Measurements from ENCODE around the gene FAH.
"Not testable (repeated sequence)": the region's sequence is repeated elsewhere in the genome, so short reads cannot be mapped to it uniquely, and the experiment has no call there.

FAH gene

DNA sequence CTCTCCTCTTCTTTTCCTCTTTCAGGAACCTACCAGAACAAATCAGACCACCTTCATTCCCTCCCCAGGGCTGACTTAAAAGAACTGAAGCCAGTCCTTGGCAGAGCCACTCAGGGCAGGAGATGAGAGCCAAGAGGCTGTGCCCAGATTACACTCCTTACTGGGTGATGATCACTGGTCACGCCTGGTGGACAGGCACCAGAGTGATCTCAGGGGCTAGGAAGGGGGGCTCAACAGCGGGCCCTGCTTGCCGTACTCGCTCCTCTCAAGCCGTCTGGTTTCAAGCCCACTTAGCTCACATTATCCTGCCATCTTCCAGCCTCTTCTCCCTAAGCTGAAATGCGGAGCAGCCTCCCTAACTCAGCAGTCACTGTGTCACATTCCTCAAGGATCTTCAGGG, 1.7 kb upstream of the FAH start:
- no peaks in the 10 kb centered on the region for H3K36me3 ChIP-seq (ENCODE audit: control insufficient read depth, insufficient read depth, low read length)
- H3K9ac ChIP-seq (ENCODE audit: low read length): no peak overlapping the region
- H3K4me1 ChIP-seq (ENCODE audit: control insufficient read depth, insufficient read depth, low read length): peaks cover 30% of the 10 kb centered on the region; the same call in 1 of the 2 replicates
- H3K27me3 ChIP-seq (ENCODE audit: control insufficient read depth, insufficient read depth, low read length): peaks cover 10% of the 10 kb centered on the region
- H3K27ac ChIP-seq (ENCODE audit: low read depth, low read length): no peak overlapping the region
- H3K4me3 ChIP-seq (ENCODE audit: low read depth, low read length): no peak overlapping the region
- no peaks in the 10 kb centered on the region for H3K9me3 ChIP-seq (ENCODE audit: control insufficient read depth, insufficient read depth, low read depth, low read length)

DNA sequence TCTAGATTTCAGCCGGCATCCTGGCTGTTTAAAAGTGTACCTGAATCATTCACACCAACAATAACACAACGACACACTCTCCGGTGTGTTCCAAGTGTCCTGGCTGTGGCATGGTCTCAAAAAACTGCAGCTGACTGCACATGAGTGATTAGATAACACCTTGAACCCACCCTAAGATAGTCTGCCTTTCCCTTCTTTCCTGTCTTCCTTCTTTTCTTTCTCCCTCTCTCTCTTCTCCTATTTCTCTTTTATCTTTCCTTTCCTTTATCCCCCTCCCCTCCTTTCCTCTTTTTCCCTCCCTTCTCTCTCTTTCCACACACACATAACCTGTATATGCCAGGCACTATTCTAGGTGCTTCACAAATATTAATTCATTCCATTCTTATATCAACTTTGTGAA, 1.2 kb upstream of the FAH start:
- Histone ChIP-seq H3K27me3 (ENCODE audit: control insufficient read depth, insufficient read depth, low read length) (peaks cover 10% of the 10 kb centered on the region), H3K4me3 (ENCODE audit: low read depth, low read length) (peak overlapping the region; percentile 67; the same call in 1 of the 2 replicates), H3K4me1 (ENCODE audit: control insufficient read depth, insufficient read depth, low read length) (peaks cover 30% of the 10 kb centered on the region; the same call in 1 of the 2 replicates), H3K27ac (ENCODE audit: low read depth, low read length) (no peak overlapping the region), H3K36me3 (ENCODE audit: control insufficient read depth, insufficient read depth, low read length) (no peaks in the 10 kb centered on the region), H3K9ac (ENCODE audit: low read length) (no peak overlapping the region), H3K9me3 (ENCODE audit: control insufficient read depth, insufficient read depth, low read depth, low read length) (no peaks in the 10 kb centered on the region)

DNA sequence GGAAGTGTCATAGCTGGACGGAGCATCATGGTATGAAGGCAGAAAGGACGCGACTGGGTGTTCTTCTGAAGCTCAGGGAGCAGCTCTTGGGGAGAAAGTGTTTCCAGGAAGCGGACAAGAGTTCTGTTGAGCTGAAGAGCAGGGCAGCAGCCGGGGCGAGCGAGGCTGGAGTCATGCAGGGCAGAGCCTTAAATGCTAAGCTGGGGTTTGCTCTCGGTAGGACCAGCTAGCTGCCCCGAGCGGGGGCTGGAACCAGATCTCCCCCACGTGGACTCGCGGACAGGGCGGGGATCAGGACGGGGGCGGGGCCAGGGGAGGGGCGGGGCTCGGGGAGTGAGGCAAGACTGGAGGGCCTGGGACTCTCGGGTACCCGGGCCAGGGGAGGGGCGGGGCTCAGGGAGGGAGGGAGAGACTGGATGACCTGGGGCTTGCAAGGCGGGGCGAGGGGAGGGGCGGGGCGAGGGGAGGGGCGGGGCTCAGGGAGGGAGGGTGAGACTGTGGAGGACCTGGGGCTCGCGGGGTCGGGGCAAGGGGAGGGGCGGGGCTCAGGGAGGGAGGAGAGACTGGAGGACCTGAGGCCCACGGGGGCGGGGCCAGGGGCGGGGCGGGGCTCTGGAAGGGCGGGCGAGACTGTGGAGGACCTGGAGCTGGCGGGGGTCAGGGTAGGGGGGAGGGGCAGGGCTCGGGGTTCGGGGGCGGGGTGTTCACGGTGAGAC, 461 bp upstream of the FAH start:
- Histone ChIP-seq H3K36me3 (ENCODE audit: control insufficient read depth, insufficient read depth, low read length) (no peaks in the 10 kb centered on the region), H3K9me3 (ENCODE audit: control insufficient read depth, insufficient read depth, low read depth, low read length) (no peaks in the 10 kb centered on the region), H3K27me3 (ENCODE audit: control insufficient read depth, insufficient read depth, low read length) (peaks cover 10% of the 10 kb centered on the region), H3K4me3 (ENCODE audit: low read depth, low read length) (peak overlapping the region; percentile 85), H3K27ac (ENCODE audit: low read depth, low read length) (no peak overlapping the region), H3K4me1 (ENCODE audit: control insufficient read depth, insufficient read depth, low read length) (peaks cover 30% of the 10 kb centered on the region; the same call in 1 of the 2 replicates), H3K9ac (ENCODE audit: low read length) (peak overlapping the region; percentile 52)

DNA sequence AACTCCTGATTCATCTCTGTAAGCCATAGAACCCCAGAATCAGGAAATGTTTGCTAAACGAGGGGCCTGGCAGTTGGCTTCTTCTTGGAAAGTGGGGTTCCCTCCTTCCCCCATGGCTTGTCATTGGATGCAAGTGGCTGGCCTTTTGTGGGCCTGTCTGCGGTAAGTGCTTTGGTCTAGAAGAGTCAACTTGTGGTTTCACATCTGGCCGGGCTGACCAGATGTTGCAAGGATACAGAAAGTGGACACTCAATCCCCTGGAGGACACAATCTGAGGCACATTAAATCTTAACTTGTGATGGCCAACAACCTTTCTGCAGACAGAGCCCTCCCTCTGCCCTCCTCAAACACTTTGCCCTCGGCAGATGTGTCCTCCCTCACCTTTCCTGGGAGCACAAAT, 1.1 kb downstream of the FAH start:
- H3K4me1 ChIP-seq (ENCODE audit: control insufficient read depth, insufficient read depth, low read length): peaks cover 30% of the 10 kb centered on the region; the same call in 1 of the 2 replicates
- peak overlapping the region; percentile 85; the same call in 1 of the 2 replicates for H3K4me3 ChIP-seq (ENCODE audit: low read depth, low read length)
- no peak overlapping the region for H3K27ac ChIP-seq (ENCODE audit: low read depth, low read length)
- H3K9ac ChIP-seq (ENCODE audit: low read length): no peak overlapping the region
- no peaks in the 10 kb centered on the region for H3K9me3 ChIP-seq (ENCODE audit: control insufficient read depth, insufficient read depth, low read depth, low read length)
- peaks cover 10% of the 10 kb centered on the region for H3K27me3 ChIP-seq (ENCODE audit: control insufficient read depth, insufficient read depth, low read length)
- H3K36me3 ChIP-seq (ENCODE audit: control insufficient read depth, insufficient read depth, low read length): peaks cover 3% of the 10 kb centered on the region; the same call in 1 of the 2 replicates

DNA sequence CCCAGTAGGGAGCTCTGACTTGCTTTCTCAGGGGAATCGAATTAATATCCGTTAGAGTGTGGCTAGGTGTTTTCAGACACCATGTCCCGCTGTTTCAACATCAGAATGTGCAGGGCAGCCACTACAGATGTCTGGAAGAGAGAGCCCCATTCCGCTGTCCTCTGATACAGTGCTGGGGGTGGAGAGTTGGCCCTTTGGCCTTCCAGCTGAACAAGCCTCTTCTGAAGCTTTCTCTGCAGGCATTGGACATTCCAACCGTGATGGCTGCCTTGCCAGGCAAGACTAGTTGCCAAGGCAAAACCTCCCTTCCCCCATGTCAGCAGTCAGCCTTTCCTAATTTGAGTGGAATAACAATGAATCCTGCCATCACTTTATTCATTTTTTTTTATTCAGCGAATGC, 1.5 kb downstream of the FAH start:
- Histone ChIP-seq H3K27ac (ENCODE audit: low read depth, low read length) (no peak overlapping the region), H3K9ac (ENCODE audit: low read length) (no peak overlapping the region), H3K9me3 (ENCODE audit: control insufficient read depth, insufficient read depth, low read depth, low read length) (no peaks in the 10 kb centered on the region), H3K36me3 (ENCODE audit: control insufficient read depth, insufficient read depth, low read length) (peaks cover 3% of the 10 kb centered on the region; the same call in 1 of the 2 replicates), H3K4me1 (ENCODE audit: control insufficient read depth, insufficient read depth, low read length) (peaks cover 30% of the 10 kb centered on the region; the same call in 1 of the 2 replicates), H3K4me3 (ENCODE audit: low read depth, low read length) (no peak overlapping the region), H3K27me3 (ENCODE audit: control insufficient read depth, insufficient read depth, low read length) (peaks cover 10% of the 10 kb centered on the region)

DNA sequence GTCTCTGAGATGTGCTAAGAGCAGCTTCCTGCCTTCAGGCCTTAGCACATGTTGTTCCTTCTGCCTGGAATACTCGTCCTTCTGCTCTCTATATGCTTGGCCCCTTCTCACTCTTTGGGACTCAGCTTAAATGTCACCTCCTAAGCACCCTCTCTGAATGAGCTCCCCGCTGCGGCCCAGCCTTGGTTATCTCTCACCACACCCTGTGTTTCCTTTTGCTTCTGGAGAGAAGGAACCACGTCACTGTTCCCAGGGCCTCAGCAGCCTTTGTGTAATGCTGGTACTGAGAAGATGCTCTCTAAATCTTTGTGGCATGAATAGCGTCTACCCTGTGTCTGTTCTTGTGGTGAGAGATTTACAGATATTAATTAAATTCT, 2.2 kb downstream of the FAH start:
- H3K9ac ChIP-seq (ENCODE audit: low read length): no peak overlapping the region
- H3K27me3 ChIP-seq (ENCODE audit: control insufficient read depth, insufficient read depth, low read length): peaks cover 10% of the 10 kb centered on the region
- peaks cover 30% of the 10 kb centered on the region; the same call in 1 of the 2 replicates for H3K4me1 ChIP-seq (ENCODE audit: control insufficient read depth, insufficient read depth, low read length)
- H3K4me3 ChIP-seq (ENCODE audit: low read depth, low read length): no peak overlapping the region
- peaks cover 8% of the 10 kb centered on the region for H3K36me3 ChIP-seq (ENCODE audit: control insufficient read depth, insufficient read depth, low read length)
- no peak overlapping the region for H3K27ac ChIP-seq (ENCODE audit: low read depth, low read length)
- no peaks in the 10 kb centered on the region for H3K9me3 ChIP-seq (ENCODE audit: control insufficient read depth, insufficient read depth, low read depth, low read length)

DNA sequence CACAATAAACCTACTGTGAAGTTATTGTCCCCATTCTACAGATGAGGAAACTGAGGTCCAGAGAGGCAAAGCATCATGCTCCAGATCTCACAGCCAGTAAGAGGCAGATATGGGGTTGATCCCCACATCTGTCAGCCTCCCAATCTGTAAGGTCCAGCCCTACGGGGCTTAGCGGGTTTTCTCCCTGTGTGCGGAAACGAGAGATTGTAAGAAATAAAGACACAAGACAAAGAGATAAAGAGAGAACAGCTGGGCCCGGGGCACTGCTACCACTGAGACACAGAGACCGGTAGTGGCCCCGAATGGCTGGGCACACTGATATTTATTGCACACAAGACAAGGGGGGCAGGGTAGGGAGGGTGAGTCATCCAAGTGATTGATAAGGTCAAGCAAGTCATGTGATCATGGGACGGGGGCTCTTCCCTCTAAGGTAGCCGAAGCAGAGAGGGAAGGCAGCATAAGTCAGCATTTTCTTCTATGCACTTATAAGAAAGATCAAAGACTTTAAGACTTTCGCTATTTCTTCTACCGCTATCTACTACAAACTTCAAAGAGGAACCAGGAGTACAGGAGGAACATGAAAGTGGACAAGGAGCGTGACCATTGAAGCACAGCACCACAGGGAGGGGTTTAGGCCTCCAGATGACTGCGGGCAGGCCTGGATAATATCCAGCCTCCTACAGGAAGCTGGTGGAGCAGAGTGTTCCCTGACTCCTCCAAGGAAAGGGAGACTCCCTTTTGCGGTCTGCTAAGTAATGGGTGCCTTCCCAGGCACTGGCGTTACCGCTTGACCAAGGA, 2.8 kb downstream of the FAH start:
- H3K9ac ChIP-seq (ENCODE audit: low read length); H3K27me3 ChIP-seq (ENCODE audit: control insufficient read depth, insufficient read depth, low read length); H3K27ac ChIP-seq (ENCODE audit: low read depth, low read length); H3K9me3 ChIP-seq (ENCODE audit: control insufficient read depth, insufficient read depth, low read depth, low read length); H3K4me3 ChIP-seq (ENCODE audit: low read depth, low read length): not testable (repeated sequence)
- Histone ChIP-seq H3K4me1 (ENCODE audit: control insufficient read depth, insufficient read depth, low read length) (peaks cover 34% of the 10 kb centered on the region; the same call in 1 of the 2 replicates), H3K36me3 (ENCODE audit: control insufficient read depth, insufficient read depth, low read length) (peaks cover 12% of the 10 kb centered on the region)

DNA sequence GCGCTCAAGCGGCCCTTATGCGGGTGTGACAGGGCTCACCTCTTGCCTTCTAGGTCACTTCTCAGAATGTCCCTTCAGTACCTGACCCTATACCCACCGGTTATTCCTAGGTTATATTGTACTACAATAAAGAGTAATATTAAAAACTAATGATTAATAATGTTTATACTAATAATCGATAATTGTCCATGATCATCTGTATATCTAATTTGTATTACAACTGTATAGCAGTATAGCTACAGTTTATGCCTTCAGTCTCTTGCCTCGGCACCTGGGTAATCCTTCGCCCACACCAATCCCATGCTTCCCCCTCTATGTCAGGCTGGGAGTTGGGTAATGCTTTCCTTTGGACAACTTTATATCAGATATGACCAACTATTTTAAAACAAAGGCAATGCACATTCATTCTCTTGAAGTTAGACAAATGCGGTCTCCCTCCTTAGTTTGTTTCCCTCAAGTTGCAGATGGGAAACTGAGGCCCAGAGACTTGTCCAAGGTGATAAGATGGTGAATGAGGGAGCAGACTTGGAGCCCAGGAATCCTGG, 3.4 kb downstream of the FAH start:
- peaks cover 17% of the 10 kb centered on the region for H3K36me3 ChIP-seq (ENCODE audit: control insufficient read depth, insufficient read depth, low read length)
- no peak overlapping the region for H3K4me3 ChIP-seq (ENCODE audit: low read depth, low read length)
- H3K27ac ChIP-seq (ENCODE audit: low read depth, low read length): no peak overlapping the region
- peaks cover 6% of the 10 kb centered on the region for H3K27me3 ChIP-seq (ENCODE audit: control insufficient read depth, insufficient read depth, low read length)
- H3K9ac ChIP-seq (ENCODE audit: low read length): no peak overlapping the region
- peaks cover 37% of the 10 kb centered on the region; the same call in 1 of the 2 replicates for H3K4me1 ChIP-seq (ENCODE audit: control insufficient read depth, insufficient read depth, low read length)
- no peaks in the 10 kb centered on the region for H3K9me3 ChIP-seq (ENCODE audit: control insufficient read depth, insufficient read depth, low read depth, low read length)

DNA sequence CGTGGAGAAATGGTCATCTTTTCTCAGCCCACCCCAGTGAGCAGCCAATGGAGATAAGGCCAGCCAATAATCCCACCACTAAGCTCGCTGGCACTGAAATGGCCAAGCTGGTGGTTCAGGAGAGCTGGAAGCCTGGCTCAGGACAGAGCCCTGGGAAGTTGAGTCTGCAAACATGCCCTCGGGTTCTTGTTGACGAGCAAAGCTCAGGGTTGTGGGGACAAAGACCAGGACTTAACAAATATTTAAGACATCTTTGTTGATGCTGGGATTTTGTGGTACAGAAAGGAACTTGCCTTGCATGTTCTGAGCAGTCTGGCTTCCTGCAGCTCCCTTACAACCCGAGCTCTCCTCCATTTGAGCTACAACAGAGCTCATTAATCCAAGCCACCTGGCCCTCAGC, 4.4 kb downstream of the FAH start:
- no peaks in the 10 kb centered on the region for H3K9me3 ChIP-seq (ENCODE audit: control insufficient read depth, insufficient read depth, low read depth, low read length)
- peaks cover 27% of the 10 kb centered on the region for H3K36me3 ChIP-seq (ENCODE audit: control insufficient read depth, insufficient read depth, low read length)
- no peak overlapping the region for H3K4me3 ChIP-seq (ENCODE audit: low read depth, low read length)
- no peak overlapping the region for H3K9ac ChIP-seq (ENCODE audit: low read length)
- no peaks in the 10 kb centered on the region for H3K27me3 ChIP-seq (ENCODE audit: control insufficient read depth, insufficient read depth, low read length)
- H3K4me1 ChIP-seq (ENCODE audit: control insufficient read depth, insufficient read depth, low read length): peaks cover 29% of the 10 kb centered on the region; the same call in 1 of the 2 replicates
- no peak overlapping the region for H3K27ac ChIP-seq (ENCODE audit: low read depth, low read length)

DNA sequence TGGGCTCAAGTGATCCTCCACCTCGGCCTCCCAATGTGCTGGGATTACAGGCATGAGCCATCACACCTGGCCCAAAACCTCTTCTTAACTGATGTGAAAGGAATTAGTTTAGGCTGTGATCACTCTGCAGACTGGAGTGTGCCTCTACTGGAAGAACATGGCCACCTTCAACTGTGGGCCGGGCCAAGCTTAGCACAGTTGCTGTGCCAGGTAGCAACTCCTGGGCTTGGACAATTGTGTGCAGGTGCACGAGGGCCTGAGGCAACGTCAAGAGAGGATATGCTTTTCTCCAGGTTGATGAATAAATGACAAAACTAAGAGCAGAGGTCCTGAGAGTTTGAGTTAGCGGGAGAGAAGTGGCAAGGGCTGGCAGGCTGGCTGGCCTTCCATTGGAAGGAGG, 6.5 kb downstream of the FAH start:
- Histone ChIP-seq H3K9ac (ENCODE audit: low read length) (no peak overlapping the region), H3K4me3 (ENCODE audit: low read depth, low read length) (no peak overlapping the region), H3K4me1 (ENCODE audit: control insufficient read depth, insufficient read depth, low read length) (peaks cover 19% of the 10 kb centered on the region; the same call in 1 of the 2 replicates), H3K9me3 (ENCODE audit: control insufficient read depth, insufficient read depth, low read depth, low read length) (no peaks in the 10 kb centered on the region), H3K27me3 (ENCODE audit: control insufficient read depth, insufficient read depth, low read length) (no peaks in the 10 kb centered on the region), H3K36me3 (ENCODE audit: control insufficient read depth, insufficient read depth, low read length) (peaks cover 39% of the 10 kb centered on the region), H3K27ac (ENCODE audit: low read depth, low read length) (no peak overlapping the region)
